Brain pericyte (primary cell): ENCODE results near the gene TMEM232.
"Not testable (repeated sequence)": the region's sequence is repeated elsewhere in the genome, so short reads cannot be mapped to it uniquely, and the experiment has no call there.

Experiments
- DNase-seq: peaks from one replicate; pipeline ENCODE4 v3.0.0-alpha.2; 2012; ENCODE audit warnings: low read depth, low spot score

Gene TMEM232

DNA sequence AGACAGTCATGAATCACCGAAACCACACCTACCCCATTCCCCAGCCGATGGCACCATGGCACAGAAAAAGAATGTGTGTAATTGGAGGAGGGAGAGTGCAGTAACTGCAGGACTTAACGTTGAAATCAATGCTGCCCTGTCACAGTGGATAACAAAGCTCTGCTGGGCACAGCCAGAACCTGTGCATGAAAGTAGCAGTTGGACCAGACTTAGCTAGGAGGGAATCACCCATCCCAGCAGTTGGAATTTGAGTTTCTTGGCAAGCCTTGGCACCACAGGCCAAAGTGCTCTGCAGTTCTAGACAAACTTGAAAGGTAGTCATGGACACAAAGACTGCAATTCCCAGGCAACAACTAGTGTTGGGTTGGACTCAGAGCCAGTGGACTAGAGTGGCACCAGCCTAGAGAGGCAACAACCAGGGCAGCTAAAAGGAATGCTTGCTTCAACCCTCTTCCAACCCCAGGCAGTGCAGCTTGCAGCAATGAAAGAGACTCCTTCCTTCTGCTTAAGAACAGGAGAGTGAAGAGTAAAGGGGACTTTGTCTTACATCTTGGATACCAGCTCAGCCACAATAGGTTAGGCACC is 19.1 kb downstream of the TMEM232 start:
- no peak for DNase-seq

DNA sequence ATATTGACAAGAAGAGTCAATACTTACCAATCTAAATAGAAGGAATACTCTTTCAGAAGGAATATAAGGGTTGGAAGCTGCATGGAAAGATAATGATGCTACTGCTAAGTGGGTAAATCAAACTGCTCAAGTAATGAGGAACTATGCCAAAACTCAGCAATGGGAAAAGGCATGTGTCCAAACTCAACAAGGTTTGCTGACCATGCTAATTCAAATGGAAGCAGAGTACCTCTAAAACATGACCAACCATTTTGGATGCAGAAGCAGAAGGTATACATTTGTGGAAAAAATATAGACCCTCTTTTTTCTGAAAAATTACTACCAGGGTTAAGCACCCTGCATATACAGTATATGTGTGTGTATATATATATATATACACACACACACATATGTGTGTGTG is 21.1 kb downstream of the TMEM232 start:
- DNase-seq: no peak

DNA sequence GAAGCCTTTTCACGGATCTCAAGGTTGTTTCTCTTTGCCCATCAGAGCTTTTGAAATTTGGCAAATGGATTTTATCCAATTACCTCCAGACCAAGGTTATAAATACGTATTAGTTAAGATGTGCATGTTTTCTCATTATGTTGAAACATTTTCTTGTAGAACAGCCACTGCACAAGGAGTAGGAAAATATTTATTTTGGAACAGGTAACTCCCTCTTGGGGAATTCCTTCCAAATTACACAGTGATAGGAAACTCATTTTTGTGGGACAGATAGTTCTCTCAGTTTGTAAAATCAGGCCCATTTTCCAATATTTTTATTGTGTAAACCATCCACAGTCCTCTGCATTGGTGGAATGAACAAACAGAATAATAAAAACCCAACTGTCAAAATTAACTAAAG is 23.0 kb downstream of the TMEM232 start:
- no peak for DNase-seq

DNA sequence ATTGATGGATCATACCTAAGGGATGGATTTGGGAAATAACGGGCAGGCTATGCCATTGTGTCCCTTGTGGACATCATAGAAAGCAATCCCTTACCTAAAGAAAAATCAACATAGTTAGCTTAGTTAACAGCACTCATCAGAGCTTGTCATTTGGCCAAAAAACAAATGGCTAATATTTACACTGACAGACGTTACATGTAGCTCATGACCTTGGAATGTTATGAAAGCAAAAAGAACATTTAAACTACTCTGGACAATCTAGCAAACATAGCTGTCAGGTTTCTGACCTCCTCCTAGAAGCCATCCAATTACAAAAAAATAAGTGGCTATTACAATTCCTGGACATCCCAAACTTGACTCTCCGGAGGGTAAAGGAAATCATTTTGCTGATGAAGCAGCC is 23.8 kb downstream of the TMEM232 start:
- no peak for DNase-seq

DNA sequence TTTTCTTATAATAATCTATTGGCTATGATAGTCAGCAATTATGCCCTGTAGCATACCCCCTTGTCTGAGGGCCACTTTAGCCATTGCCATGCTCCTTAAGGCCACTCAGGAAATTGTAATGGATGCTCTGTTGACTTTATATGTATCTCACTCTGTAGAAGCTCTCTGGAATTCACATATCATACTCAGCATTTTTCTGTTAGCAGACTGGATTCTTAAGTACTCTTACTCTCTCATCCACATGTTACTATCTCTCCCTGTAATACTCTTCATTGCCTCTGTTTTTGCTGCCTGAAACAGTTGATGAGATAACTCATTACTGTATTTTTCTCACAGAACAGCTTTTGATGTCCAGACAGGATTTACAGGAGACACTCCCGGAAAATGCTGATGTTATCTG is 24.2 kb downstream of the TMEM232 start:
- no peak for DNase-seq

DNA sequence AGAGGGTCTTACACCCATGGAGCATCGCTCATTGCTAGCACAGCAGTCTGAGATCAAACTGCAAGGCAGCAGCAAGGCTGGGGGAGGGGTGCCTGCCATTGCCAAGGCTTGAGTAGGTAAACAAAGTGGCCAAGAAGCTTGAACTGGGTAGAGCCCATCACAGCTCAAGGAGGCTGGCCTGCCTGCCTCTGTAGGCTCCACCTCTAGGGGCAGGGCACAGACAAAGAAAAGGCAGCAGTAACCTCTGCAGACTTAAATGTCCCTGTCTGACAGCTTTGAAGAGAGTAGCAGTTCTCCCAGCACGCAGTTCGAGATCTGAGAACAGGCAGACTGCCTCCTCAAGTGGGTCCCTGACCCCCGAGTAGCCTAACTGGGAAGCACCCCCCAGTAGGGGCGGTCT is 33.8 kb downstream of the TMEM232 start:
- DNase-seq: not testable (repeated sequence)

DNA sequence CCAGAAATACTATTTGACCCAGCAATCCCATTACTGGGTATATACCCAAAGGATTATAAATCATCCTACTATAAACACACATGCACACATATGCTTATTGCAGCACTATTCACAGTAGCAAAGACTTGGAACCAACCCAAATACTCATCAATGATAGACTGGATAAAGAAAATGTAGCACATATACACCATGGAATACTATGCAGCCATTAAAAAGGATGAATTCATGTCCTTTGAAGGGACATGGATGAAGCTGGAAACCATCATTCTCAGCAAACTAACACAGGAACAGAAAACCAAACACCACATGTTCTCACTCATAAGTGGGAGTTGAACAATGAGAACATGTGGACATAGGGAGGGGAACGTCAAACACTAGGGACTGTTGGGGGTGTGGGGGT is 35.9 kb downstream of the TMEM232 start:
- not testable (repeated sequence) for DNase-seq

DNA sequence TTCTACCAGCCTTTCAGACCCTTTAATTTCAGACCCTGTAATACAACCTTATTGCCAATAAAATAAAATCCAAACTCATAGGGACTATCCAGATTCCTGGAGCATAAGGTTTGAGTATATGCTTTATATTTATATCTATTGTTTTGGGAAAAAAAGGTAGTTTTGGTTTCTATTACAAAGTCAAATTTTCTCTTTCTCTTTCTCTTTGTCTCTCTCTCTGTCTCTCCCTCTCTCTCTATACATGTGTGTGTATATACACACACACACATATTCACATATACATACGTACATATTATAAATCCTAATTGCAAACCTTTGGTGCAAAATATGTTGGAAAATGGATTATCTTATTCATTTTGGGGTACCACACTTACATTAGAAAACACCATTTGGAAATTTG is 39.0 kb downstream of the TMEM232 start:
- no peak for DNase-seq

DNA sequence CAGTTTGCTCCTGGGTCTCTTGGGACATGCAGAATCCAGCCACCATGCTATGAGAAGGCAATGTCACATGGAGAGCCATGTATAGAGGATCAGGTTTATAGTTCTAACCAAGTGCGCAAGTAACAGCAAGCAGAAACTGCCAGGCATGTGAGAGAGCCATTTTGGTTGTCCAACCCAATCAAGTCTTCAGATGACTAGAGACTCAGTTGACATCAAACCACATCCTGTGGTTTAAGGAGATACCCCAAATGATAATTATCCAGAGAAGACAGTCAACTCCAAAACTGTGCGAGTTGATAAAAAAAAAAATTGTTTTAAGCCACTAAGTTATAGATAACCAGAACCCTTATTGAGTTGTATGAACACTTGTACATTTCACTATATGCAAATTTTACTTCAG is 40.2 kb downstream of the TMEM232 start:
- no peak for DNase-seq

DNA sequence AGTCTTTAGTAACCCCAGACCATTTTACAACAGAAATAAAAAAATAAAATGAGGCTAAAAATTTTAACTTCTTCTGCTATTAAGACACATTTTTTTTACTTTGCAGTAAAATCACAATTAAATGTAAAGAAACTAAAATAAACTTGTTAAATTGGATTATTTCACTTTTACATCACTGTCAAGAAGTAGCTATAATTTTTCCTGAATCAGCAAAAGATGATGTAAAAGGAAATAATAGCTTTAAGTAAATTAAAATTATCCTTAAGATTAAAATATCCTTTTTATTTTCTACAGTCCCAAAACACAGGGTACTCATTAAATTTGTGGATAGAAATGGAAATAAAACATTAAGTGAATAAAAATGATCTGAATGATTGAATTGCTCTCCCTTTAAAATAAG is 44.5 kb downstream of the TMEM232 start:
- no peak for DNase-seq

DNA sequence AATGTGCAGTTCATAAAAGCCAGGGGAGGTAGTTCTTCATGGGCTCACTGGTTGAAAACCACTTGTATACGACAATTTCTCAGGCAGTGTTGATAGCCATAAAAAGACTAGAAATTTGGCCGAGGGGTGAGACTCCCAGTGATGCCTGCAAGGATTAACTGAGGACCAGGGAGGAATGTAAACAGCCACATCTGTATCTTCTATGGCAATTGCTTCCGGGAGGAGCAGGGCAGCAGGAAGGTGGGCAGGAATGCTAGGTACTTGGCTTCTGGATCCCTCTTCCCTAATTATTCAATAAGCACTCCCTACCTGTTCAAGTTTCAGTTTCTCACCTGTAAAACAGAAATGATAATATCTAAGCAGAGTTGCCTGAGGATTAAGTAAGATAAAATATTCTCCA is 45.4 kb downstream of the TMEM232 start:
- no peak for DNase-seq

DNA sequence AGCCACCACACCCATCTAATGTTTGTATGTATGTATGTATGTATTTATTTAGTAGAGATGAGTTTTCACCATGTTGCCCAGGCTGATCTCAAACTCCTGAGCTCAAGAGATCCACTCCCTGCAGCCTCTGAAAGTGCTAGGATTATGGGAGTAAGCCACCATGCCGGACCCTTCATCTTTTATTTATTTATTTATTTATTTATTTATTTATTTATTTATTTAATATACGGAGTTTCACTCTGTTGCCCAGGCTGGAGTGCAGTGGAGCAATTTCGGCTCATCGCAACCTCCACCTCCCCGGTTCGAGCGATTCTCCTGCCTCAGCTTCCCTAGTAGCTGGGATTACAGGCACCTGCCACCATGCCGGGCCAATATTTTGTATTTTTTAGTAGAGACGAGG is 49.9 kb downstream of the TMEM232 start:
- DNase-seq: not testable (repeated sequence)

DNA sequence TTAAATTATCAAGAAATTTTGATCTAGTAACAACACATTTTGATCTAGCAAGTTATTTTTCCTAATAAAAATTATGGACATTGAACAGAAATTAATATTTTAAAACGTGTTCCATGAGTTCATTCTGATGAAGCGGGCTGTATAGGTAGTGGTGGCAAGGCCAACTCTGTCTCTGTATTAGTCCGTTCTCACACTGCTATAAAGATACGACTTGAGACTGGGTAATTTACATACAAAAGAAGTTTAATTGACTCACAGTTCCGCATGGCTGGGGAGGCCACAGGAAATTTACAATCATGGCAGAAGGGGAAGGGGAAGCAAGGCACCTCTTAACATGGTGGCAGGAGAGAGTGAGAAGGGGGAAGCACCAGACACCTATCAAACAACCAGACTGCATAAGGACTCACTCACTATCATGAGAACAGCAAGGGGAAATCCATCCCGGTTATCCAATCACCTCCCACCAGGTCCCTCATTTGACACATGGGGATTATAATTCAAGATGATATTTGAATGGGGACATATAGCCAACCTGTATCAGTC is 61.2 kb downstream of the TMEM232 start:
- no peak for DNase-seq

DNA sequence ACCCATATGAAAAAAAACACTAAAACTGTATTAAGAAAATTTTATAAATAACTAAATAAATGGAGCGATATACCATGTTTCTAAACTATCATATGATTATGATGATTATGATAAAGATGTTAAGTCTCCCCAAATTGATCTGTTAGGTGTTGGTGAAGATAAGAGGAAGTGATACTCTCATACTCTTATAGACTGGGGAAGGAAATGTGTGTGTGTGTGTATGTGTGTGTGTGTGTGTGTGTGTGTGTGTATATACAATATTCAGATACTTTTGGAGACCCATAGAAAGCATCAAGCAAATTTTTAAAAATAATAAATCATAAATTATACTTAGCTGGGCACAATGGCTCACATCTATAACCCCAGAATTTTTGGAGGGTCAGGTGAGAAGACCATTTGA is 62.9 kb downstream of the TMEM232 start:
- no peak for DNase-seq

DNA sequence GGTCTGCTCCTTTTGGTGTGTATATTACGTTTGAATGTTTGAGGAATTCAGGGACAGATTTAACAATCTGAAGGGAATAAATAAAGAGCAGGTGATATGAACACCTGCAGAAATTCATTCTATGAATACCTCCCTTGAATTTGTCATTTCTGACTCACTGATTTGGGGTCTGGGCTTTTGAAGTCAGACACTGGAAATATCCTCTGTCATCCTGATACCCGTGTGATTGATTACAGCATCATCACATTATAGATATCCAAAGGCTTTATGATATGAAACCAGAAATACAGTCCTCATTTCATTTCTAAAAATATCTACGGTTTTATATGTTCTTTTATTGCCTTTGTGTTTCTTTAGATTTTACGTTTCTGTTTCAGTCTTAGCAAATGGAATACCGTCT is 68.5 kb downstream of the TMEM232 start:
- no peak for DNase-seq

DNA sequence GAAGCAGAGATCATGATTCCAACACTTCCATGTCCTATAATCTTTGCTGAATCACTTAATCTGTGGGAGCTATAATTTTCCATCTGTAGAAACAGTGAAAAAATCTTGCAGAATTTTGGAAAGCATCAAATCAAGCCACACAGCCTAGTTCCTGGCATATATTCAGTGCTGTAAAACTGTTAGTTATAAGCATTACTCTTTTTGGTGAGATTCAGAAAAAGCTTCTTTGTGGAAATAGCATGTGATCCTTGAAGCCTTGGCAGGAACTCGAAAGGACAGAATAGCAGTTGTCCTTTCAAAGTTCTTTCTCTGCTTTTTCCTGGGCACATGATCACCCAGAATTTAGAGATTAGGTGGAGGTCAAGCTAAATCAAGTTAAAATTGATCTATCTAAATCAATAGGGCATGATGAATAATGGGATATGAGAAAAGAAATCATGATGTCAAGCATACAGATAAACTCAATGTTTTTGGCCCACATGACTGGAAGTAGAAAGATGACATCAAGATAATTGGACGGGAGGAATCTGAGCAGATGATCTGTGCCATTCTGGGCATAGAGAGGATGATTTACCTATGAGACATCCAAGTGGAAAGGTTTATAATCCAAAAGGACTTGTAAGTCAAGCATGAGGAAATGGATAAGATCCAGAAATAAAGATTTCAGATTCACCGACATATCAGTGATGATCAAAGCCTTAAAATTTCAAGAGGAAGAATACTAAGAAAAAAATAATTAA is 73.1 kb downstream of the TMEM232 start:
- no peak for DNase-seq

DNA sequence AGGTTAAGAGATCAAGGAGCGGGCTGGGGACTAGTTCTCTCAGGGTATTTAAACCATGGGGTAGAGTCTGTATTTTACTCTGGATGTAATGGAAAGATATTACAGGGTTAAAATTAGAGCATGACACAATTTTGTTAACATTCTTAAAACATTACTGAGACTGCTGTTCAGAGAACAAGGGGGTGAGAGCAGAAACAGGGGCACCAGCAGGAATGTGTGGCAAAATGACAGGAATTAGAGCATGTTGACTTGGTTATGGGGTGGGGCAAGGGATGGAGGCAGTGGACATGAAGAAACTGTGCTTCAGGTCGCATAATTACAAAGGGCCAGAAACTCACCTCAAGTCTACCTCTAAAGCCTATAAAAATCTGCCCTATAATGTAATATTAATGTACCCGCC is 75.0 kb downstream of the TMEM232 start:
- no peak for DNase-seq

DNA sequence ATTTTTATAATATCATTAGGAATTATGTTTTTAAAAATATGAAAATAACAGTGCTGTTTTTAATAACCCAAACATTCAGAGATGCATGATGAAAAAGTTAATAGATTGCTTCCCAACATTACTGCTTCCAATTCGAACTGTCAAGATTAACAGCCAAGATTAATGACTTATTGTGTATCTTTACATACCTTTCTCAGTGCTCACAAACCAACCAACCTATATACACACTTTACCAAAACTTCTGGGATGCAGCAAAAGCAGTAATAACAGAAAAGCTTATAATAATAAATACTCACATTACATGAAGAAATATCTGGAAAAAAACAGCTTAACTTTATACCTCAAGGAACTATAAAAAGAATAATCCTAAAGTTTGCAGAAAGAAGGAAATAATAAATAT is 82.1 kb downstream of the TMEM232 start:
- DNase-seq: no peak

DNA sequence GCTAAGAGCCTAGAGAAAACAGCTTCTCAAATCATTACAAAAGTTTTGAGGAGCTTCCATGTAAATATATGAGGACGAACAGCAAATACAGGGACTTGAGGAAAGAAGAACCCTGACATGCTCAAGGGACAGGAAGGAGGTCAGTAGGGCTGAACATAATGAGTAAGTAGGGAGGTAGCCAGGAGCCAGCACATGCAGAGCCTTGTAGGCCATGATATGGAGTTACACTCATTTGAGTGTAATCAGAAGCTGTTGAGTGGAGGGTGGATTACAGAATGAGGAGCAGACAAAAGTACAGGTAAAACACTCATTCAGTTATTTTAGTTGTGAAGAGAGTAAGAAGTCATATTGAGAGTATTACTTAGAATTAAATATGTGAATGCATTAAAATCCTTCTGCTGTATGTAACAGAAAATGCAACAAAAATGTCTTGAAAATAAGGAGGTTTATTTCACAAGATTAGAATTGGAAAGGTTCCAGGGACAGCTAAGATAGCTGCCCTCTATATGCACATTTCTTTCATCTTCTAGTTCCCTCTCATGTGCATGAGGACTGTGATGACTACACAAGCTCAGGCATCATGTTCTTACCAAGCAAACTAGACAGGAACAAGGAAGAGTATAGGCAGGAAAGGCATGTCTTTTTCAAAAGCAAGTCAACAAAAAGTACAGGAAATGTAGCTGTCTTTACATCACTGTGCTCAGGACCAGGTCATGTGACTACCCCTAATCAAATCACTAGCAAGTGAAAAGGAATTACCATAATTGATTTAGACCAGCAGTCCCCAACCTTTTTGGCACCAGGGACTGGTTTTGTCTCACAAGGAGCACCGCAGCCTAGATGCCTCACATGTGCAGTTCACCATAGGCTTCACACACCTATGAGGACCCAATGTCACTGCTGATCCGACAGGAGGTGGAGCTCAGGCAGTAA is 87.2 kb downstream of the TMEM232 start:
- DNase-seq: no peak

DNA sequence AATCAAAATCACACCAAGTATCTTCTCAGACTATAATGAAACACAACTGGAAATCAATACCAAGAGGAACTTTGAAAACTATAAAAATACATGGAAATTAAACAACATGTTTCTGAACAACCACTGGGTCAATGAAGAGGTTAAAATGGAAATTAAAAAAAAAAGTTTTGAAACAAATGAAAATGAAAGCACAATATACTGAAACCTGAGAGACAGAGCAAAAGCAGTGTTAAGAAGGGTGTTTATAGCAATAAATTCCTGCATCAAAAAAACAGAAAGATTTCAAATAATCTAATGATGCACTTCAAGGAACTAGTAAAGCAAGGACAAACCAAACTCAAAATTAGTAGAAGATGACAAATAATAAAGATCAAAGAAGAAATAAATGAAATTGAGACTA is 92.0 kb downstream of the TMEM232 start:
- no peak for DNase-seq

DNA sequence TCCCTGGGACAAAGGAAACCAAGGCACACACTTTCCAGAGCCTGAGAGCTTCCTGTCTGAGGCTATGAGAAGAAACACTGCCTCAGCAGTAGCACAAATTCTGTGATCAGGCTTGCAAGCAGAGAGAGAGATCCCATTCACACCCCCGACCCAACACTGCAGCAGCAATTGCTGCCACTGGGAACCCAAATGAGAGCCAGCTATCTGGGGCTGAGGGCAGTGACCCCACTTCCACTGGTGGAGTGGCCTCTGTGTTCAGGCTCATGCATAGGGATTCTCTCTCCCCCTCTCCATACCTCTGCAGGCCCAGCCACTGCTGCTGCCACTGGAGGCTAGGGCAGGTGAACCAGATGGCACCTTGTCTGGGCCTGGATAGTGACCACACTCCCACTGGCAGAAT is 95.2 kb downstream of the TMEM232 start:
- no peak for DNase-seq

DNA sequence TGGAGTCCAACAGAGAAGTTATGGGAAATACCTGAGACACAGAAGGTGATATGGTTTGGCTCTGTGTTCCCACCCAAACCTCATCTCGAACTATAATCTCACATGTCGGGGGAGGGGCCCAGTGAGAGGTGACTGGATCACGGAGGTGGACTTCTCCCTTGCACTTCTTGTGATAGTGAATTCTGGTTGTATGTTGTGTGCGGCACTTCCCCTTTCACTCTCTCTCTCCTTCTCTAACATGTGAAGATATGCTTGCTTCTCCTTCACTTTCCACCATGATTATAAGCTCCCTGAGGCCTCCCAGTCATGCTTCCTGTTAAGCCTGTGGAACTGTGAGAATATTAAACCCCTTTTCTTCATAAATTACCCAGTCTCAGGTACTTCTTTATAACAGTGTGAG is 96.1 kb downstream of the TMEM232 start:
- no peak for DNase-seq
